HUES6 (cell line): Measurements from ENCODE around the gene PRC1.
A peak's percentile ranks its signal among the peaks of the same experiment; 100 is the strongest.

Experiments used
- H3K27ac ChIP-seq: 2 replicates; pipeline ENCODE4 v1.7.0; 2013; ENCODE audit warnings: low read depth, mild to moderate bottlenecking, low read length, inconsistent platforms
- H3K27me3 ChIP-seq: 2 replicates; pipeline ENCODE4 v1.6.1; 2013; ENCODE audit warnings: low read length; ENCODE audit not compliant: control insufficient read depth, insufficient read depth
- H3K36me3 ChIP-seq: 2 replicates; pipeline ENCODE4 v1.6.1; 2013; ENCODE audit warnings: low read length; ENCODE audit not compliant: control insufficient read depth, insufficient read depth
- H3K4me1 ChIP-seq: 2 replicates; pipeline ENCODE4 v1.6.1; 2013; ENCODE audit warnings: low read length; ENCODE audit not compliant: control insufficient read depth, insufficient read depth
- H3K4me3 ChIP-seq: 2 replicates; pipeline ENCODE4 v1.5.1; 2013; ENCODE audit warnings: low read depth, low read length
- H3K9ac ChIP-seq: one replicate; pipeline ENCODE4 v1.6.1; 2013; ENCODE audit warnings: mild to moderate bottlenecking, low read length
- H3K9me3 ChIP-seq: 2 replicates; pipeline ENCODE4 v1.6.1; 2013; ENCODE audit warnings: low read depth, low read length; ENCODE audit not compliant: control insufficient read depth, insufficient read depth

The PRC1 gene

DNA sequence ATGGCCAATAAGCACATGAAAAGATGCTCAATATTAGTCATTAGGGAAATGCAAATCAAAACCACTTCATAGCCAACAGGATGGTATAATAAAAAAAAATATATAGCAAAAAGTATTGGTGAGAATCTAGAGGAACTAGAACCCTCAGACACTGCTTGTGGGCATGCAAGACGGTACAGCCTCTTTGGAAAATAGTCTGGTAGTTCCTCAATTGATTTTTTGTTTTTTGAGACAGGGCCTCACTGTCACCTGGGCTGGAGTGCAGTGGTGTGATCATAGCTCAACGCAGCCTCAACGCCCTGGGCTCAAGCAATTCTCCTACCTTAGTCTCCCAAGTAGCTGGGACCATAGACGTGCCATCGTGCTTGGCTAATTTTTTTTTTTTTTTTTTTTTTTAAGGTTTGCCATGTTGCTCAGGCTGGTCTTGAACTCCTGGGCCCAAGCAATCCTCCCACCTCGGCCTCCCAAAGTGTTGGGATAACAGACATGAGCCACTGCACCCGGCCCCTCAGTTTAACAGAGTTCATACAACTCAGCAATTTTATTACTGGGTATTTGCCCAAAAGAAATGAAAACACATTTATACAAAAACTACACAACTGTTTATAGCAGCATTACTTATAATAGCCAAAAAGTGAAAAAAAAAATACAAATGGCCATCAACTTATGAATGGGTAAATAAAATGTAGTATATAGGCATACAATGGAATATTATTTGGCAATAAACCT lies 5.1 kb downstream of the PRC1 start:
- H3K4me1 ChIP-seq: peaks cover 21% of the 10 kb centered on the region
- peaks cover 13% of the 10 kb centered on the region for H3K36me3 ChIP-seq
- no peak overlapping the region for H3K4me3 ChIP-seq
- H3K9ac ChIP-seq: no peak overlapping the region
- H3K9me3 ChIP-seq: no peaks in the 10 kb centered on the region
- H3K27me3 ChIP-seq: no peaks in the 10 kb centered on the region
- no peak overlapping the region for H3K27ac ChIP-seq

- no peaks in the 10 kb centered on the region for H3K9me3 ChIP-seq
- H3K27ac ChIP-seq: no peak overlapping the region
- H3K4me1 ChIP-seq: peaks cover 21% of the 10 kb centered on the region
- no peak overlapping the region for H3K4me3 ChIP-seq
- H3K27me3 ChIP-seq: no peaks in the 10 kb centered on the region
- H3K36me3 ChIP-seq: peaks cover 22% of the 10 kb centered on the region
- H3K9ac ChIP-seq: no peak overlapping the region
Observed at GRCh38 chr15:90988296-90988695, 6.0 kb downstream of the PRC1 start.

DNA sequence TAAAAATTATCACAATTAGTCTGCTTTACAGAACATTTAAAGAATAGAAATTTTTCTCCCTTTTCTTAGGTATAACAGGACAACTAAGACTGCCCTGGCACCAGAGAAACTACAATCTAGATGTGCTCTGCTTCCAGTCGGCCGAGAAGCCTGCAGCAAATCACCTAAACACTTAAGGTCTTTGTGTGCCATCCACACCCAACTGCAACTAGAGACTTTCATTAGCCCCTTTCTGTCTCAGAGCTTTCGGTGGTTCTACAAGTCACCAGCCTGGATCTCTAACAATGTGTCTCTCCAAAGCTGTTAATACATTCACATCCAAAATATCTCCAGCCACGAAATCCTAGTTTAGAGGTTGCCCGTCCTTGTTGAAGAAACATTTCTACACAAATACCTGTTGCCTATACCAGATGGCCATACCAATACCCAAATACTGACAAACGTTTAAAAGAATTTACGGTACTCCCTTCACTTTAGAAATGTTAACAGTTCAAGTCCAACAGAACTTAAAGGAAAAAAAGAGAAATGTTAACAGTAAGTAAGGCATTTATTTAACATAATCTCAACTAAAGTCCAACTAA lies 6.7 kb downstream of the PRC1 start:
- H3K27ac ChIP-seq: no peak overlapping the region
- peaks cover 28% of the 10 kb centered on the region for H3K36me3 ChIP-seq
- no peaks in the 10 kb centered on the region for H3K9me3 ChIP-seq
- H3K27me3 ChIP-seq: no peaks in the 10 kb centered on the region
- no peak overlapping the region for H3K4me3 ChIP-seq
- H3K9ac ChIP-seq: no peak overlapping the region
- peaks cover 20% of the 10 kb centered on the region for H3K4me1 ChIP-seq

DNA sequence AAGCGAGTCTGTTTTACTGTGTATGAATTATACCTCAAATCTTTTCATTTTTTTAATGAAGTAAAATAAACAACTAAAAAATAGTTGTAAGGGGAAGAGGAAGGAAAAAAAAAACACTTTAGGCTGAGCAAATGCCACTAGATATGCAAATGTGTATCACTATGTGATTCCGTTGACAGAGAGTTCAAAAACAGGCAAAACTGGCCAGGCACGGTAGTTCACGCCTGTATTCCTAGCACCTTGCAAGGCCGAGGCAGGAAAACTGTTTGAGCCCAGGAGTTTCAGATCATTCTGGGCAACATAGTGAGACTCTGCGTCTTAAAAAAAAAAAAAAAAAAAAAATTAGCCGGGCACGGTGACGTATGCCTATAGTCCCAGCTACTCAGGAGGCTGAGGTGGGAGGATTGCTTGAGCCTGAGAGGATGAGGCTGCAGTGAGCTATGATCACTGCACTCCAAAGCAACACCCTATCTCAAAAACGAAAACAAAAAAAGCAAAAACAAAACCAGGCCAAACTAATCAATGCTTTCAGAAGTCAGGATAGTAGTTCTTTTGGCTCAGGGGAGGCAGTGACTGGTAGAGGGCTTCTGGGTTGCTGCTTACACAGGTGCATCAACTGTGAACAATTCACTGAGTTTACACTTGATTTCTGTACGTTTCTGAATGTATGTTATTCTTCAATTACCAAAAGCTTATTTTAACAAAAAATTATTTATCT lies 7.4 kb downstream of the PRC1 start:
- Histone ChIP-seq H3K4me3 (no peak overlapping the region), H3K36me3 (peaks cover 35% of the 10 kb centered on the region), H3K27ac (no peak overlapping the region), H3K9ac (no peak overlapping the region), H3K4me1 (peaks cover 16% of the 10 kb centered on the region), H3K27me3 (no peaks in the 10 kb centered on the region), H3K9me3 (no peaks in the 10 kb centered on the region)

DNA sequence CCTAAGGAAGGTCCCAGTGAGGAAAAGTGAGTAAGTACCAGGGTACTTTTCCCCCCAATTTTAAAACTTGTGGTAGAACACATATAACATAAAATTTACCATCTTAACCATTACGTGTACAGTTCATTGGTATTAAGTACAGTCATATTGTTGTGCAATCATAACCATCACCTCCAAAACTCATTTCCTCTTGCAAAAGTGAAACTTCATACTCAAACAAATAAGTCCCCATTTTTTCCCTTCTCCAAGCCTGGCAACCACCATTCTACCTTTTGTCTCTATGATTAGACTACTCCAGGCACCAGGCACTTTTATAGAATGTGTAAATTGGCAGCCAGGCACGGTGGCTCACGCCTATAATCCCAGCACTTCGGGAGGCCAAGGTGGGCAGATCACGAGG lies 12.2 kb downstream of the PRC1 start:
- Histone ChIP-seq H3K9me3 (no peaks in the 10 kb centered on the region), H3K4me3 (no peak overlapping the region), H3K27ac (no peak overlapping the region), H3K27me3 (no peaks in the 10 kb centered on the region), H3K36me3 (peaks cover 80% of the 10 kb centered on the region), H3K9ac (no peak overlapping the region), H3K4me1 (no peaks in the 10 kb centered on the region)

- Histone ChIP-seq H3K36me3 (peaks cover 85% of the 10 kb centered on the region), H3K4me1 (no peaks in the 10 kb centered on the region), H3K9me3 (no peaks in the 10 kb centered on the region), H3K27me3 (no peaks in the 10 kb centered on the region), H3K9ac (no peak overlapping the region), H3K27ac (no peak overlapping the region), H3K4me3 (no peak overlapping the region)
Observed at GRCh38 chr15:90981681-90982080, 12.7 kb downstream of the PRC1 start.

- H3K4me1 ChIP-seq: no peaks in the 10 kb centered on the region
- no peaks in the 10 kb centered on the region for H3K9me3 ChIP-seq
- no peaks in the 10 kb centered on the region for H3K27me3 ChIP-seq
- H3K4me3 ChIP-seq: no peak overlapping the region
- peak overlapping the region; percentile 61; the same call in 1 of the 2 replicates for H3K27ac ChIP-seq
- peaks cover 95% of the 10 kb centered on the region for H3K36me3 ChIP-seq
- H3K9ac ChIP-seq: no peak overlapping the region
Observed at GRCh38 chr15:90979582-90979981, 14.8 kb downstream of the PRC1 start.

- Histone ChIP-seq H3K27ac (no peak overlapping the region), H3K36me3 (peaks cover 87% of the 10 kb centered on the region), H3K9ac (no peak overlapping the region), H3K4me1 (no peaks in the 10 kb centered on the region), H3K4me3 (no peak overlapping the region), H3K9me3 (no peaks in the 10 kb centered on the region), H3K27me3 (no peaks in the 10 kb centered on the region)
Observed at GRCh38 chr15:90974216-90974615, 20.1 kb downstream of the PRC1 start.

DNA sequence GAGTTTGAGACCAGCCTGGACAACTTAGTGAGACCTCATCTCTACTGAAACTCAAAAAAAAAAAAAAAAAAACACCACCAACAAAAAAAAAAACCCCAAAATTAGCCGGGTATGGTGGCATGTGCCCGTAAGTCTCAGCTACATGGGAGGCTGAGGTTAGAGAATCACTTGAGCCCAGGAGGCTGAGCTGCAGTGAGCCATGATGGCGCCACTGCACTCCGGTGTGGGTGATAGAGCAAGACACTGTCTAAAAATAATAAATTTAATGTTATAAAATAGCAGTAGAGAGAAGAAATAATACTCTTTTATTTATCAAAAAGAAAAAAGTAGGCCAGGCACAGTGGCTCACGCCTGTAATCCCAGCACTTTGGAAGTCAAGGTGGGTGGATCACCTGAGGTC lies 22.2 kb downstream of the PRC1 start:
- Histone ChIP-seq H3K4me1 (no peaks in the 10 kb centered on the region), H3K36me3 (peaks cover 90% of the 10 kb centered on the region), H3K9me3 (no peaks in the 10 kb centered on the region), H3K4me3 (no peak overlapping the region), H3K27ac (no peak overlapping the region), H3K9ac (no peak overlapping the region), H3K27me3 (no peaks in the 10 kb centered on the region)

- peaks cover 91% of the 10 kb centered on the region for H3K36me3 ChIP-seq
- H3K27ac ChIP-seq: no peak overlapping the region
- no peaks in the 10 kb centered on the region for H3K27me3 ChIP-seq
- no peaks in the 10 kb centered on the region for H3K4me1 ChIP-seq
- H3K9me3 ChIP-seq: no peaks in the 10 kb centered on the region
- H3K9ac ChIP-seq: no peak overlapping the region
- no peak overlapping the region for H3K4me3 ChIP-seq
Observed at GRCh38 chr15:90970274-90970673, 24.1 kb downstream of the PRC1 start.

DNA sequence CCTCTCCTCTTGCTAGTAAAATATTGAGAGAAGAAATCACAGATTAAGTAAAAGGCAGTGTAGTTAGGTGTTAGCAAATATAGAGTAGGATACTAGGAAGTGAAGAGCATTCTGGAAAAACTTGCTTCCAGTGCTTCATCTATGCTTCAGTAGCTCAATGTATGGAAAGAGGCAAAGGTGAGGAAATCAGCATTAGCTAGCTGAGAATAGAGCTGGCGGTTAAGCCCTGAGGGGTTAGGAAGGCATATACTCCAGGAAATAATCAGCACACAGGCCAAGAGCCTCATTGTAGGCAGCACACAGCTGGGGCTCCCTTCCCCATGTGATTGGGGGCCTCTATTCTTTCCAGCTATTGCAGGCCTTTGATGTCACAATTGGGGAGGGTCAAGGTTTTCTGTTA lies 25.9 kb downstream of the PRC1 start:
- no peak overlapping the region for H3K27ac ChIP-seq
- peaks cover 86% of the 10 kb centered on the region for H3K36me3 ChIP-seq
- H3K9ac ChIP-seq: no peak overlapping the region
- H3K4me1 ChIP-seq: no peaks in the 10 kb centered on the region
- H3K4me3 ChIP-seq: no peak overlapping the region
- H3K27me3 ChIP-seq: no peaks in the 10 kb centered on the region
- H3K9me3 ChIP-seq: no peaks in the 10 kb centered on the region
